H1 (cell line): Measurements from ENCODE around the gene QDPR. TPM values are rescaled to one million over a fixed set of nuclear protein-coding genes. Genes with fewer than 3 reads are reported as not detected.

ENCODE experiments used
- GTF2F1 ChIP-seq: IDR thresholded peaks from 2 replicates; pipeline ENCODE4 v1.6.1; 2012; ENCODE audit warnings: low read depth, low read length, improper control_type of control experiment, borderline replicate concordance
- RAD21 ChIP-seq, 2 experiments: IDR thresholded peaks in 1 of 2; conservative IDR thresholded peaks in 1 of 2; 2 replicates each; pipeline ENCODE4 v1.6.1; 2011; ENCODE audit warnings: low read depth in 2 of 2, low read length in 2 of 2, improper control_type of control experiment in 1 of 2, inconsistent platforms in 1 of 2, mild to moderate bottlenecking in 1 of 2, moderate library complexity in 1 of 2
- SIN3A ChIP-seq, 2 experiments: IDR thresholded peaks in 1 of 2; conservative IDR thresholded peaks in 1 of 2; 2 replicates each; pipeline ENCODE4 v1.6.1; 2011 to 2012; ENCODE audit warnings: low read length in 2 of 2, improper control_type of control experiment in 1 of 2, low read depth in 1 of 2, mild to moderate bottlenecking in 1 of 2
- SUZ12 ChIP-seq: fragments of 200-600 bp; sonication (generic); IDR thresholded peaks from 2 replicates; pipeline ENCODE4 v1.6.1; 2012; ENCODE audit warnings: mild to moderate bottlenecking, inconsistent platforms, low read length, moderate library complexity, mixed read lengths
- polyA plus RNA-seq, 7 experiments: library from polyadenylated mRNA; depleted of rRNA in 3 of 7; stranded (reverse) in 5 of 7; unstranded in 2 of 7; fragments of >200 nt in 5 of 7; fragments of 200-250 nt in 2 of 7; gene quantifications; 1 replicate in 5 of 7; 2 replicates in 1 of 7; 4 replicates in 1 of 7; pipeline versions ENCODE4 v1.2.1 to v1.2.3, GENCODE V29; 2011 to 2013; ENCODE audit warnings: missing spikeins in 2 of 7, mixed read lengths in 2 of 7
- total RNA-seq: library from RNA; stranded (reverse); fragmentation: NEBNext Ultra II Directional; extraction: Animal tissue kit (Norgen Biotek cat#: 25700); gene quantifications from 2 replicates; pipeline ENCODE4 v1.2.1, GENCODE V29; 2021

The QDPR gene
- total and polyA plus RNA-seq, 2 of the 8 experiments (the other 6 are each of a cell fraction or from before 2014, with no cell fraction given), result 33.6 to 35.9 TPM

GRCh38 chr4:17515445-17516407 lies 3.8 kb upstream of the QDPR start (continued):
- no peak for TF ChIP-seq SUZ12
- no peak for TF ChIP-seq GTF2F1
- no peak for TF ChIP-seq SIN3A (conservative IDR thresholded peaks at IDR 0.05 in 1 of 2, IDR thresholded peaks at IDR 0.05 in 1 of 2; ENCODE audit: low read depth in 1 of 2, low read length in 2 of 2)
- TF ChIP-seq RAD21 (IDR thresholded peaks at IDR 0.05 in 1 of 2, conservative IDR thresholded peaks at IDR 0.05 in 1 of 2; ENCODE audit: low read depth in 2 of 2, low read length in 2 of 2), result no peak
